C1 segment of cervical spinal cord (tissue), 14 donors: ENCODE data around the gene TGM5.

Experiments
- DNase-seq, 14 donors: peaks; one replicate each; lab custom pipeline; 2025; lab: John Stamatoyannopoulos, UW

The TGM5 gene

GRCh38 chr15:43196760-43197548 lies 69.8 kb downstream of the TGM5 start:
- no peak for DNase-seq

- DNase-seq: no peak
These were observed 71.9 kb downstream of the TGM5 start for GRCh38 chr15:43194795-43195194.

DNA sequence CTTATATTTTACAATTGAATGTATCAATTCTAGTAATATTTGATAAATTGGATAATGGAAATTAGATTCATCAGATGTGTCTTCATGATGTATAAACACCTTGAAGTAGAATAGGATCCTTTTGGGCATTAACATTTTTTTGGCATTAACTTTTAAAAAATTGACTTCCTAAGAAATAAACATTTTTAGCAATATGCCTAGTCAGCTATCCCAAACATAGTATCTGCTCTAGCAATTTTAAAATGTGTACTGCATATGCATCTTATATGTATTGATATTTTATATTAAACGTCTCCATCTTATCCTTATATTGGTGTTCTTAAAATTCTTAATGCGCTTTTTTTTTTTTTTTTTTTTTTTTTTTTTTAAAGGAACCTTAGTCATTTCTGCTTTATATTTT lies 73.0 kb downstream of the TGM5 start:
- DNase-seq: no peak

DNA sequence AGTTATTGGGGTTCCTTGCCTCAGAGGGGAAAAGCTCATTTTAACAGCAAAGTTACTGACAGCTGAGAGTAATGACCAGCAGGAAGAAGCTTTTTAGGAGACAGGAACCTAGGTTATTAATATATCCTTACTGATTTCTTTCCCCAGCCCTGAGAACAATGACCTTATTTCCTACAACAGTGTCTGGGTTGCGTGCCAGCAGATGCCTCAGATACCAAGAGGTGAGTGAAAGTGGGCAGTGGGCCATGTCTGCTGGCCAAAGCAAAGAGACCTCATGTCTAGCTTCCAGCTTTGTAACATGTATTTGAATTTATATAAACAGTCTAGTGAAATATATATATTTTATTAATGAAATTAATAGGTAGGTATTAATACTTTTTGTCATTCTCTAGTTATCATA lies 76.5 kb downstream of the TGM5 start:
- no peak for DNase-seq

DNA sequence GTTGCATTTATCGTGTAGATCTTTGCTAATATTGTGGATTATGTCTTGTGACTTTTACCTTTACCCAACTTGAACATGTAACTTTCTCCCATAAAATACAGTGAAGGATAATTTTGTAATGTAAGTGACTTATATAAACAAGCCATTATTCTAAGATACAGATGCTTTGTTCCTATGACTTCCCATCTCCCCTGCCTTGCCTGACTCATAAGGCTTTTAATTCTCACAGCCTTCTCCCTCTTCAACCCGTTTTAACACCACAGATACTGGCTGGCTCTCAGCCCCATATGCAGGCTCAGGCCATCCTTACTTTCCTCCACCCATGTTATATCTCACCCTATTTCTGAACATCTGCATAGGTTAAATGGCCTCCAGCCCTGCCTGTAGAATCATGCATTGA lies 77.4 kb downstream of the TGM5 start:
- DNase-seq: no peak

- peak in 1 of 14 donors; percentile 7 for DNase-seq
These were observed 79.1 kb downstream of the TGM5 start for GRCh38 chr15:43187544-43188155.

DNA sequence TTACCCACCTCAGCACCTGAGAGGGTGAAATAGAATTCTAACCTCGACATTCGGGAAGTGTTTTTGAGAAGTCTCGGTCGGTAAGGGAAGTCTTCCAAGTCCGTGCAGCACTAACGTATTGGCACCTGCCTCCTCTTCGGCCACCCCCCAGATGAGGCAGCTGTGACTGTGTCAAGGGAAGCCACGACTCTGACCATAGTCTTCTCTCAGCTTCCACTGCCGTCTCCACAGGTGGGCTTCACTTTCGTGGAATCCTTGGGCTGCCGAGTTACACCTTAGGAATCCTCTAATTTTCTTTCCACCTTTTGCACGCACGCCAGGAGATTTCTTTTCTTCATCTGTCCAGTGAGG lies 80.8 kb downstream of the TGM5 start:
- DNase-seq: peak in 2 of 14 donors; percentile 30 to 49

- peak in 13 of 14 donors; percentile 38 to 91 (median 73) for DNase-seq
These were observed 81.3 kb downstream of the TGM5 start, which contains the start of gene CCNDBP1 for GRCh38 chr15:43185157-43186002. Gene CCNDBP1 (plus strand): TSS chr15:43185403. CDS start chr15:43185499, 96 bp downstream.

DNA sequence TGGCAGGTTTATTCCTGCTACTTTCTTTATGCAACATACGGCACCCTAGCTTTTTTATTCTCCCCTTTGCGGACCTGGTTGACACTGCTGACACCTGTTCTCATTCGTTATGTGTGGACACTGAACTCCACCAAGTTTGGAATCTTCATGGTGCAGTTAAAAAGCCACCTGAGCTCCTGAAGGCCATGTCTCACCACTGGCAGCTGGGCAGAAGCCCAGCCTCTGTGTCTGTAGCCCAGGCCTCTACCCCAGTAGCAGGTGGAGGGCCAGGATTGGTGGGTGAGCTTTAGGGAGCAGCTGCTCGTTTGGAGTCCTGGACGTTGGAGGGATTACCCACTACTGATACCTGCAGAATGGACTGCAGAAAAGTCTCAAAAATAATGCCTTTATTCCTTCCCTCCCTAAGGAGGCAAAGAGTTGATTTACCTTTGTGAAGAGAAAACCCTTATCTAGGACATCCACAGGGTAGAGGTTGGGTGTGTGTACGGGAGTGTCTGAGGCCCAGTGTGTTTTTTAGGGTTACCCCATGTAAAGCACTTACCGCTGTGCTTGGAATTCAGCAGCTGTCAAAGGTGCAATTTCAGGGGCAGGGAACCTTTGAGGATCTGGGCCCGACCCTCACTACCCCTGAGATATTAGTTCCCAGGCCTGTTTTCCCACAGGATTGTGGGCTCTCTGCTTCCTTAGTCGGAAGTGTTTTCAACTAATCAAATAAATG lies 82.2 kb downstream of the TGM5 start:
- DNase-seq: peak in 1 of 14 donors; percentile 7

DNA sequence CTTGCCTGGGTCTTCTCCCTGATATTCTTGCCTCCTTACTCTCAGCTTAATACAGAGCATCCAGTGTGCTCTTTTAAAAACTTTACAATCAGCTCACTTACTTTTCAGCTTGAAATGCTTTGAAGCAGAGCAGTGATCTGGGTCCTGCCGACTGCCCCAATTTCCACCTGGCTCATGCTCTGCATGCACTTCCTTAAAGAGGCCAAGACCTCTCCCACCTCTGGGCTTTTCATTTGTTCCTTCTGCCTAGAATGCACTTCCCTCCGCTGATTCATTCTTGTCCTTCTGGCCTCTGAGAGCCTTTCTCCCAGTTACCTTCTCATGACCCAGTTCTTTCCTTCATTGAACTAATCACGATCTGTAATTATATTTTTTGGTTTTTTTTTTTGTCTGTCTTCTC lies 83.5 kb downstream of the TGM5 start:
- no peak for DNase-seq
